ENCODE data around the gene MEN1. TPM values are rescaled to one million over a fixed set of nuclear protein-coding genes. Genes with fewer than 3 reads are reported as not detected.

Gene MEN1
- polyA plus RNA-seq, 3 donors, result 9.4 to 26.2 (median 10.0) TPM

GRCh38 chr11:64786308-64786707 lies 24.0 kb downstream of the MEN1 start:
- 98% methylated on average over 5 of the region's 10 CpGs for WGBS (ENCODE audit: insufficient coverage)
- Mint-ChIP-seq H3K4me3 (no peak overlapping the region), H3K27me3 (ENCODE audit: low read depth in 3 of 3) (no peaks in the 10 kb centered on the region), H3K36me3 (peaks cover 20 to 26% of the 10 kb centered on the region in 2 donors), H3K9me3 (no peaks in the 10 kb centered on the region), H3K4me1 (no peaks in the 10 kb centered on the region), H3K27ac (no peak overlapping the region)
- H3K79me2 ChIP-seq (ENCODE audit: insufficient read depth, low read length), result no peaks in the 10 kb centered on the region
- no peak overlapping the region for H3K4me3 ChIP-seq (replicated peaks in 1 of 3; ENCODE audit: low read depth in 2 of 3, low read length in 3 of 3)
- H3K27me3 ChIP-seq (ENCODE audit: control insufficient read depth in 2 of 2, insufficient read depth in 2 of 2, low read length in 2 of 2), result no peaks in the 10 kb centered on the region
- no peak overlapping the region for H3K4me2 ChIP-seq (replicated peaks; ENCODE audit: extremely low read depth, low read length, poor library complexity, severe bottlenecking)
- intact Hi-C loops (cut with micrococcal nuclease), result loop anchor here in 1 of 2 donors (10.0 kb wide), 1 partner anchor 58 kb away; the partner anchor contains the start of gene CDC42BPG
- no peak for DNase-seq
- no peak for TF ChIP-seq CTCF (IDR thresholded peaks at IDR 0.05)
- H2AFZ ChIP-seq (ENCODE audit: insufficient read depth, low read depth, low read length, poor library complexity, severe bottlenecking), result no peak overlapping the region
- no peaks in the 10 kb centered on the region for H3K9me3 ChIP-seq (replicated peaks in 1 of 2; ENCODE audit: control insufficient read depth in 1 of 2, insufficient read depth in 1 of 2, low read length in 2 of 2)
- peaks cover 28 to 29% of the 10 kb centered on the region in 2 donors for H3K36me3 ChIP-seq (replicated peaks in 1 of 2; ENCODE audit: control insufficient read depth in 1 of 2, insufficient read depth in 2 of 2, low read length in 2 of 2)
- no peak overlapping the region for H3K27ac ChIP-seq (ENCODE audit: low read depth in 1 of 2, low read length in 2 of 2)
- H3K4me1 ChIP-seq (ENCODE audit: control insufficient read depth in 1 of 2, insufficient read depth in 2 of 2, low read length in 2 of 2), result no peaks in the 10 kb centered on the region
- no peaks in the 10 kb centered on the region for H4K20me1 ChIP-seq (ENCODE audit: insufficient read depth, low read length)
- H3K9ac ChIP-seq (ENCODE audit: insufficient read depth, low read length, poor library complexity, severe bottlenecking), result no peak overlapping the region

GRCh38 chr11:64784813-64785581 lies 25.4 kb downstream of the MEN1 start:
- H3K9me3 ChIP-seq (replicated peaks in 1 of 2; ENCODE audit: control insufficient read depth in 1 of 2, insufficient read depth in 1 of 2, low read length in 2 of 2), result no peaks in the 10 kb centered on the region
- H3K79me2 ChIP-seq (ENCODE audit: insufficient read depth, low read length), result no peaks in the 10 kb centered on the region
- H4K20me1 ChIP-seq (ENCODE audit: insufficient read depth, low read length), result no peaks in the 10 kb centered on the region
- H3K9ac ChIP-seq (ENCODE audit: insufficient read depth, low read length, poor library complexity, severe bottlenecking), result no peak overlapping the region
- Mint-ChIP-seq H3K9me3 (no peaks in the 10 kb centered on the region), H3K36me3 (peaks cover 13% of the 10 kb centered on the region in 2 donors), H3K4me1 (peaks cover 9% of the 10 kb centered on the region), H3K4me3 (no peak overlapping the region), H3K27me3 (ENCODE audit: low read depth in 3 of 3) (no peaks in the 10 kb centered on the region), H3K27ac (no peak overlapping the region)
- H3K4me2 ChIP-seq (replicated peaks; ENCODE audit: extremely low read depth, low read length, poor library complexity, severe bottlenecking), result no peak overlapping the region
- intact Hi-C loops (cut with micrococcal nuclease), result loop anchor here in 1 of 2 donors (10.0 kb wide), 1 partner anchor 60 kb away; the partner anchor contains the start of gene CDC42BPG
- H3K4me3 ChIP-seq (replicated peaks in 1 of 3; ENCODE audit: low read depth in 2 of 3, low read length in 3 of 3), result no peak overlapping the region
- H3K4me1 ChIP-seq (ENCODE audit: control insufficient read depth in 1 of 2, insufficient read depth in 2 of 2, low read length in 2 of 2), result peaks cover 0 to under 1% of the 10 kb centered on the region in 2 donors
- WGBS (ENCODE audit: insufficient coverage), result 100% methylated on average over 1 of the region's 12 CpGs
- no peak overlapping the region for H3K27ac ChIP-seq (ENCODE audit: low read depth in 1 of 2, low read length in 2 of 2)
- peaks cover 16 to 19% of the 10 kb centered on the region in 2 donors for H3K36me3 ChIP-seq (replicated peaks in 1 of 2; ENCODE audit: control insufficient read depth in 1 of 2, insufficient read depth in 2 of 2, low read length in 2 of 2)
- no peak overlapping the region for H2AFZ ChIP-seq (ENCODE audit: insufficient read depth, low read depth, low read length, poor library complexity, severe bottlenecking)
- no peaks in the 10 kb centered on the region for H3K27me3 ChIP-seq (ENCODE audit: control insufficient read depth in 2 of 2, insufficient read depth in 2 of 2, low read length in 2 of 2)
- TF ChIP-seq CTCF (IDR thresholded peaks at IDR 0.05), result no peak
- no peak for DNase-seq
